Trophoblast cell (in vitro differentiated cells and primary cell): ENCODE results near the gene MCF2L.

Source experiments
- DNase-seq, 2 donors: peaks; one replicate each; pipeline ENCODE4 v3.0.0-alpha.2; 2016
- H2AFZ ChIP-seq: 2 replicates; pipeline ENCODE4 v1.6.1; 2013; ENCODE audit warnings: low read length, moderate library complexity, mild to moderate bottlenecking; ENCODE audit not compliant: insufficient read depth, poor library complexity
- H2AK5ac ChIP-seq: 2 replicates; pipeline ENCODE4 v1.6.1; 2013; ENCODE audit warnings: mild to moderate bottlenecking, low read length
- H2BK120ac ChIP-seq: 2 replicates; pipeline ENCODE4 v1.6.1; 2013; ENCODE audit warnings: low read length, mild to moderate bottlenecking, moderate library complexity; ENCODE audit not compliant: insufficient read depth, poor library complexity
- H2BK12ac ChIP-seq: 2 replicates; pipeline ENCODE4 v1.6.1; 2013; ENCODE audit warnings: mild to moderate bottlenecking, low read length, moderate library complexity
- H2BK5ac ChIP-seq: 2 replicates; pipeline ENCODE4 v1.6.1; 2013; ENCODE audit warnings: low read length, low read depth, moderate library complexity, mild to moderate bottlenecking; ENCODE audit not compliant: poor library complexity
- H3K14ac ChIP-seq: 2 replicates; pipeline ENCODE4 v1.6.1; 2013; ENCODE audit warnings: mild to moderate bottlenecking, low read length
- H3K18ac ChIP-seq: 2 replicates; pipeline ENCODE4 v1.6.1; 2013; ENCODE audit warnings: mild to moderate bottlenecking, low read length
- H3K23ac ChIP-seq: 2 replicates; pipeline ENCODE4 v1.6.1; 2013; ENCODE audit warnings: low read length
- H3K27ac ChIP-seq: 2 replicates; pipeline ENCODE4 v1.5.1; 2013; ENCODE audit warnings: low read depth, mild to moderate bottlenecking, inconsistent platforms, low read length, moderate library complexity
- H3K27me3 ChIP-seq: 2 replicates; pipeline ENCODE4 v1.6.1; 2013; ENCODE audit warnings: inconsistent platforms, mild to moderate bottlenecking, low read length, moderate library complexity; ENCODE audit not compliant: insufficient read depth
- H3K36me3 ChIP-seq, 2 experiments: 1 replicate in 1 of 2; 2 replicates in 1 of 2; pipeline ENCODE4 v1.6.1; 2013; ENCODE audit warnings: low read length in 2 of 2, mild to moderate bottlenecking in 2 of 2, moderate library complexity in 1 of 2; ENCODE audit not compliant: insufficient read depth in 2 of 2, control insufficient read depth in 1 of 2
- H3K4ac ChIP-seq: 2 replicates; pipeline ENCODE4 v1.6.1; 2013; ENCODE audit warnings: low read depth, mild to moderate bottlenecking, low read length, moderate library complexity
- H3K4me1 ChIP-seq, 2 experiments: 1 replicate in 1 of 2; 2 replicates in 1 of 2; pipeline ENCODE4 v1.6.1; 2013; ENCODE audit warnings: low read length in 2 of 2, mild to moderate bottlenecking in 2 of 2, moderate library complexity in 1 of 2; ENCODE audit not compliant: insufficient read depth in 2 of 2, control insufficient read depth in 1 of 2
- H3K4me2 ChIP-seq: 2 replicates; pipeline ENCODE4 v1.6.1; 2013; ENCODE audit warnings: inconsistent platforms, mild to moderate bottlenecking, low read length, moderate library complexity
- H3K4me3 ChIP-seq: 2 replicates; pipeline ENCODE4 v1.5.1; 2013; ENCODE audit warnings: mild to moderate bottlenecking, low read depth, low read length, inconsistent platforms
- H3K79me1 ChIP-seq: one replicate; pipeline ENCODE4 v1.6.1; 2013; ENCODE audit warnings: low read length
- H3K79me2 ChIP-seq: 2 replicates; pipeline ENCODE4 v1.6.1; 2013; ENCODE audit warnings: low read length, mild to moderate bottlenecking; ENCODE audit not compliant: control insufficient read depth, insufficient read depth, poor library complexity
- H3K9ac ChIP-seq: 2 replicates; pipeline ENCODE4 v1.6.1; 2013; ENCODE audit warnings: mild to moderate bottlenecking, low read length
- H3K9me3 ChIP-seq: 2 replicates; pipeline ENCODE4 v1.6.1; 2013; ENCODE audit warnings: low read depth, mild to moderate bottlenecking, control low read depth, inconsistent platforms, low read length; ENCODE audit not compliant: insufficient read depth
- H4K12ac ChIP-seq: 2 replicates; pipeline ENCODE4 v1.6.1; 2013; ENCODE audit warnings: low read depth, mild to moderate bottlenecking, low read length, moderate library complexity
- H4K8ac ChIP-seq: 2 replicates; pipeline ENCODE4 v1.6.1; 2013; ENCODE audit warnings: low read depth, mild to moderate bottlenecking, low read length, moderate library complexity
- H4K91ac ChIP-seq: one replicate; pipeline ENCODE4 v1.6.1; 2013; ENCODE audit warnings: low read depth, mild to moderate bottlenecking, low read length, moderate library complexity
- WGBS: extraction: QIAGEN DNeasy Blood & Tissue Kit; methylation state at CpG from one replicate; pipeline ENCODE4 v1.1.7; 2013; ENCODE audit warnings: missing lambda C conversion rate; ENCODE audit not compliant: insufficient read length, insufficient coverage; ENCODE audit errors: extremely low coverage; 5-methylcytosine and 5-hydroxymethylcytosine counted together

Gene MCF2L

GRCh38 chr13:113027566-113027965 is 58.6 kb downstream of the MCF2L start:
- no peak overlapping the region for H3K18ac ChIP-seq
- H3K4me3 ChIP-seq, result no peak overlapping the region
- H3K14ac ChIP-seq, result no peak overlapping the region
- no CpG with 5 or more reads among the region's 16 CpGs for WGBS
- no peaks in the 10 kb centered on the region for H3K79me2 ChIP-seq
- H2AFZ ChIP-seq, result no peak overlapping the region
- peaks cover 17 to 23% of the 10 kb centered on the region in 2 experiments for H3K4me1 ChIP-seq
- no peak overlapping the region for H2AK5ac ChIP-seq
- no peaks in the 10 kb centered on the region for H3K36me3 ChIP-seq
- no peak overlapping the region for H3K23ac ChIP-seq
- no peak overlapping the region for H4K8ac ChIP-seq
- H3K79me1 ChIP-seq, result no peaks in the 10 kb centered on the region
- H3K27ac ChIP-seq, result no peak overlapping the region
- H3K9me3 ChIP-seq, result peaks cover 4% of the 10 kb centered on the region
- H3K9ac ChIP-seq, result no peak overlapping the region
- H4K91ac ChIP-seq, result no peak overlapping the region
- H2BK5ac ChIP-seq, result no peak overlapping the region
- no peak for DNase-seq
- no peak overlapping the region for H3K4ac ChIP-seq
- H2BK12ac ChIP-seq, result no peak overlapping the region
- no peak overlapping the region for H3K4me2 ChIP-seq
- H3K27me3 ChIP-seq, result no peaks in the 10 kb centered on the region
- H4K12ac ChIP-seq, result no peak overlapping the region
- H2BK120ac ChIP-seq, result no peak overlapping the region

- Histone ChIP-seq H3K79me2 (no peaks in the 10 kb centered on the region), H3K4me2 (no peak overlapping the region), H3K23ac (no peak overlapping the region), H3K18ac (no peak overlapping the region), H2AK5ac (no peak overlapping the region), H3K9ac (no peak overlapping the region), H3K36me3 (no peaks in the 10 kb centered on the region), H4K91ac (no peak overlapping the region), H3K9me3 (peaks cover 7% of the 10 kb centered on the region), H2BK120ac (no peak overlapping the region), H4K12ac (no peak overlapping the region), H4K8ac (no peak overlapping the region), H3K4ac (no peak overlapping the region), H3K4me3 (peak overlapping the region; percentile 33), H2AFZ (no peak overlapping the region), H3K79me1 (no peaks in the 10 kb centered on the region), H3K14ac (no peak overlapping the region), H2BK12ac (no peak overlapping the region), H2BK5ac (no peak overlapping the region), H3K4me1 (peaks cover 8 to 15% of the 10 kb centered on the region in 2 experiments), H3K27ac (no peak overlapping the region), H3K27me3 (no peaks in the 10 kb centered on the region)
- 100% methylated on average over 4 of the region's 16 CpGs for WGBS
- DNase-seq, result no peak
Measured at GRCh38 chr13:113028336-113029060, 59.5 kb downstream of the MCF2L start.

GRCh38 chr13:113029061-113029445 is 60.0 kb downstream of the MCF2L start:
- no peak overlapping the region for H4K91ac ChIP-seq
- no peaks in the 10 kb centered on the region for H3K79me2 ChIP-seq
- no peak overlapping the region for H2BK5ac ChIP-seq
- no peak overlapping the region for H2AK5ac ChIP-seq
- no peak overlapping the region for H3K4me3 ChIP-seq
- no peak overlapping the region for H3K18ac ChIP-seq
- no peaks in the 10 kb centered on the region for H3K36me3 ChIP-seq
- H3K4ac ChIP-seq, result no peak overlapping the region
- H3K4me1 ChIP-seq, result peaks cover 4 to 10% of the 10 kb centered on the region in 2 experiments
- no peak overlapping the region for H2AFZ ChIP-seq
- no peak overlapping the region for H3K9ac ChIP-seq
- H3K23ac ChIP-seq, result no peak overlapping the region
- H3K27me3 ChIP-seq, result no peaks in the 10 kb centered on the region
- no peak overlapping the region for H2BK120ac ChIP-seq
- H3K4me2 ChIP-seq, result no peak overlapping the region
- no peak overlapping the region for H2BK12ac ChIP-seq
- no peak for DNase-seq
- no CpG with 5 or more reads among the region's 10 CpGs for WGBS
- H3K27ac ChIP-seq, result no peak overlapping the region
- H3K14ac ChIP-seq, result no peak overlapping the region
- peaks cover 7% of the 10 kb centered on the region for H3K9me3 ChIP-seq
- H4K8ac ChIP-seq, result no peak overlapping the region
- H3K79me1 ChIP-seq, result no peaks in the 10 kb centered on the region
- H4K12ac ChIP-seq, result no peak overlapping the region

GRCh38 chr13:113029487-113030258 is 60.7 kb downstream of the MCF2L start:
- Histone ChIP-seq H3K4me1 (peaks cover 4 to 10% of the 10 kb centered on the region in 2 experiments), H2BK12ac (no peak overlapping the region), H4K8ac (no peak overlapping the region), H3K9ac (no peak overlapping the region), H2BK5ac (no peak overlapping the region), H3K36me3 (no peaks in the 10 kb centered on the region), H3K18ac (no peak overlapping the region), H2AFZ (no peak overlapping the region), H3K9me3 (peaks cover 7% of the 10 kb centered on the region), H3K4me2 (no peak overlapping the region), H3K27me3 (no peaks in the 10 kb centered on the region), H3K79me1 (no peaks in the 10 kb centered on the region), H2AK5ac (no peak overlapping the region), H3K4ac (no peak overlapping the region), H3K4me3 (no peak overlapping the region), H4K91ac (no peak overlapping the region), H3K27ac (no peak overlapping the region), H4K12ac (no peak overlapping the region), H3K14ac (no peak overlapping the region), H3K79me2 (no peaks in the 10 kb centered on the region), H3K23ac (no peak overlapping the region), H2BK120ac (no peak overlapping the region)
- peak in 1 of 2 donors; percentile 35 for DNase-seq
- no CpG with 5 or more reads among the region's 23 CpGs for WGBS
